ENCODE measurements around the gene VEZT.
"Not testable (repeated sequence)": the region's sequence is repeated elsewhere in the genome, so short reads cannot be mapped to it uniquely, and the experiment has no call there.

Gene VEZT

GRCh38 chr12:95257541-95257940, 39.9 kb downstream of the VEZT start:
- DNase-seq (ENCODE audit: low read depth), result no peak

GRCh38 chr12:95258151-95258550, 40.5 kb downstream of the VEZT start:
- DNase-seq (ENCODE audit: low read depth), result no peak

GRCh38 chr12:95258803-95259202, 41.2 kb downstream of the VEZT start:
- DNase-seq (ENCODE audit: low read depth), result no peak

GRCh38 chr12:95259368-95259767, 41.8 kb downstream of the VEZT start:
- no peak for DNase-seq (ENCODE audit: low read depth)

- DNase-seq (ENCODE audit: low read depth), result no peak
Measured at GRCh38 chr12:95261109-95261508, 43.5 kb downstream of the VEZT start.

GRCh38 chr12:95262808-95263207, 45.2 kb downstream of the VEZT start:
- no peak for DNase-seq (ENCODE audit: low read depth)

GRCh38 chr12:95265765-95266164, 48.2 kb downstream of the VEZT start:
- no peak for DNase-seq (ENCODE audit: low read depth)

- DNase-seq (ENCODE audit: low read depth), result no peak
Measured at GRCh38 chr12:95266254-95266653, 48.6 kb downstream of the VEZT start.

- DNase-seq (ENCODE audit: low read depth), result no peak
Measured at GRCh38 chr12:95269892-95270291, 52.3 kb downstream of the VEZT start.

GRCh38 chr12:95271465-95271864, 53.9 kb downstream of the VEZT start:
- DNase-seq (ENCODE audit: low read depth), result no peak

- no peak for DNase-seq (ENCODE audit: low read depth)
Measured at GRCh38 chr12:95277139-95277538, 59.5 kb downstream of the VEZT start.

- DNase-seq (ENCODE audit: low read depth), result no peak
Measured at GRCh38 chr12:95279856-95280255, 62.2 kb downstream of the VEZT start.

- DNase-seq (ENCODE audit: low read depth), result no peak
Measured at GRCh38 chr12:95282266-95282665, 64.7 kb downstream of the VEZT start.

- no peak for DNase-seq (ENCODE audit: low read depth)
Measured at GRCh38 chr12:95283371-95283770, 65.8 kb downstream of the VEZT start.

GRCh38 chr12:95286713-95287112, 69.1 kb downstream of the VEZT start:
- DNase-seq (ENCODE audit: low read depth), result no peak

GRCh38 chr12:95291501-95291900, 73.9 kb downstream of the VEZT start:
- no peak for DNase-seq (ENCODE audit: low read depth)

- DNase-seq (ENCODE audit: low read depth), result no peak
Measured at GRCh38 chr12:95298916-95299315, 81.3 kb downstream of the VEZT start.

GRCh38 chr12:95300286-95300685, 82.7 kb downstream of the VEZT start:
- no peak for DNase-seq (ENCODE audit: low read depth)

- no peak for DNase-seq (ENCODE audit: low read depth)
Measured at GRCh38 chr12:95303476-95303875, 85.9 kb downstream of the VEZT start.

GRCh38 chr12:95304673-95305198, 87.1 kb downstream of the VEZT start:
- no peak for DNase-seq (ENCODE audit: low read depth)

- no peak for DNase-seq (ENCODE audit: low read depth)
Measured at GRCh38 chr12:95312656-95313055, 95.0 kb downstream of the VEZT start.

GRCh38 chr12:95314756-95315155, 97.1 kb downstream of the VEZT start:
- not testable (repeated sequence) for DNase-seq (ENCODE audit: low read depth)

- no peak for DNase-seq (ENCODE audit: low read depth)
Measured at GRCh38 chr12:95316798-95317197, 99.2 kb downstream of the VEZT start.

- DNase-seq (ENCODE audit: low read depth), result no peak
Measured at GRCh38 chr12:95318071-95318545, 100.5 kb downstream of the VEZT start.

Measured in T follicular helper cell (primary cell).